DMS 273 (cell line): ENCODE results near the gene BANK1.

ENCODE experiments used
- DNase-seq: peaks from one replicate; lab custom pipeline; 2025; ENCODE audit not compliant: unreplicated experiment; lab: John Stamatoyannopoulos, UW

BANK1 gene

DNA sequence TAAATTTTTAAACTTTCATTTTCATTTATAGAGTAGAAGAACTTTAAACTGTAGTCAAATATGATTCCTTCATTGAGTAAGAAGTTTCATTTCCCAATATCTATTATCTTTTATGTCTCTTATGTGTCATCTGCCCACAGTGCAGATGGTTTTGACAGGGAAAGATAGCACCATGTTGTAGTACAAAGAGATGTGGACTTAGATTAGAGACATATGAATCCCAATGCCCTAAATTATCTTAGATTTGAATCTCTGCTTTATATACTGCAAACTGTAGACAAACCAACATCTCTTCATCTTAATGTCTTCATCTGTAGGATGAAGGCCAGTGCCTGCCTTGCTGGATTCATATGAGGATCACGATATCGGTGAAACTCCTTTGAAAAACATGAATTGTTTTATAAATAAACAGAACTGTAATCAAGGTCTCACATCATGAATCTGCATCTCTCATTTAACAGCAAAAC lies 217.5 kb downstream of the BANK1 start:
- peak; percentile 21 for DNase-seq

DNA sequence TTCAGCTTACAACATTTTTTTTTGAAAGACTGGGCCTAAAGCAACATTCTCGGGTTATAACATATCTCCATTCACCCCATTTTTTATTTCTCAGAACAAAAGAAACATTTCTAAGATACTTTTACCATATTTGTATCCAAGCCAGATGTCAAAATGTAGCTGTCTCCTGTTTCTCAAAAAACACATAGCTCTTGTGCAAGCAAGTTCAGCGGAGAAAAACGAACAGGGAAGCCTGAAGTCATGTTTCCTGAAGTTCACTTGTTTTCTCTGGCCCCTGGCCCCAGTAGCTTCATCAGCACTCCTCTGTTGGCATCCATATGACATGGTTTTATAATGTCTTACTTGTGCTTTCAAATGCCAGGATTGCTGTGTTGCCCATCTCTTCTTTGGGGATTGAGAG lies 218.2 kb downstream of the BANK1 start:
- DNase-seq: no peak

DNA sequence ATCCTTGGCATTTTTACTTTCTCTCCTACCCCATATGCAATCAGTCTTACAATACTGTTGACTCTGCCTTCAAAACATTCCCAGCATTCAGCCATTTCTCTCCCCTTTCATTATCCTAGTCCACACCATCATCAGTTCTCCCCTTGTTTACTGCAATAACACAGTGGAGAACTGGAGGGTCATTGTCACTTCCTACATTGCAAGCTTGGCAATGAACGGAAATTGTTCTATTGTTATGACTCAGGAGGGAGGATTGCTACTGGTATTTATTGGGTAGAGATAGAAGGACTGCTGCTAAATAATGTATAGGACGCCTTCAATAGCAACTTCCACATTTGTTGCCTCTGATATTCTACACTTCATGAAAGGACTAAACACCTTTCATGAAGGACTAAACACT lies 231.8 kb downstream of the BANK1 start:
- no peak for DNase-seq

- DNase-seq: peak; percentile 18
Observed at GRCh38 chr4:102027961-102028360, 237.4 kb downstream of the BANK1 start.

DNA sequence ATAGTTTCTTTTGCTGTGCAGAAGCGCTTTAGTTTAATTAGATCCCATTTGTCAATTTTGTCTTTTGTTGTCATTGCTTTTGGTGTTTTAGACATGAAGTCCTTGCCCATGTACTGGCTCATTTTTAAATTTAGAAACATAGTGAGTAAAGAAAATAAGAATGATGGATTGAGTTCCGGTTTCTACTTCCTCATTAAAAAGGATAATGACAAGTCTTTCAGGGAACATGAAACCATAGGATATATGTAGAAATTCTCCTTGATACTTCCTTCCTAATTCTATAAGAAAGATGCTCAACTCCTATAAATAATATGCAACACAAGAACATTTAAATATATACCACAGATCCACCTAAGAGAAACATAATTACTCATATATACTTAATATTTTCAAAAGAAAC lies 240.9 kb downstream of the BANK1 start:
- no peak for DNase-seq

DNA sequence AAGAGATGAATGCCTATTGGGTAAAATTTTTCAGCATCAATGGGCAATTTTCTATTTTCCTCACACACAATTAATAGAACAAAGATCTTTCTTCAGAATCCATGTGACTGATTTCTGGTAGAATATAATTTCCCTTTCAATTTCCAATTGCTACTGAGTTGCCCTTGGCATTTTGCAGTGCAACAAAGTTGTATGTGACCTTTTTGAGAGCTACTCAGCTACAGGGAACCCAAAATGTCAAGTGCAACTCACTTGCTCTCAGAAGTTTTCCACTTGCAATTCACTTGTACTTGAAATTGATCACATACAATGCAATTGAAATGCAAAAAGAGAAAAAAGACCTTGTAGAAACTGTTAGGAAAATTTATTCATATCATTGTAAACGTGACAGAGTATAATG lies 245.5 kb downstream of the BANK1 start:
- no peak for DNase-seq

- peak; percentile 87 for DNase-seq
Observed at GRCh38 chr4:102036619-102037376, 246.3 kb downstream of the BANK1 start.

GRCh38 chr4:102037566-102037965 lies 247.0 kb downstream of the BANK1 start:
- DNase-seq: peak; percentile 22

- DNase-seq: no peak
Observed at GRCh38 chr4:102042871-102043802, 252.6 kb downstream of the BANK1 start.

DNA sequence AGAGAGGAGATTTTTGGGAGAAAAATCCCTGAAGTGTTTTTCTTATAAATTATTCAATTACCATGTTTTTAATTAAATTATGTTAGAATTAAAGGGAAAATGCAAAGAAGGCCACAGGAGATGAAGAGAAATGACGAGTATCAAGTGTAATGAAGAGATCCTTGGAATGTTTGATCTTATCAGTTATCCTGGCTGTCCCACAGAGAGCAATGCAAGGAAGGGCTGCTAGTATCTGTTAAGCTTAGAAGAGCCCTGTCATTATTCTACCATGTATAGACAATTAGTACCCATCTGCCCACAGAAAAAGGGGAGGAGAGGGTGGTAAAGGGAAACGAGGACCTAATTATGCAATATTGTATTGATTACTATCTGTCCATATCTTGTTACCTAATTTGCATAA lies 257.1 kb downstream of the BANK1 start:
- DNase-seq: no peak

DNA sequence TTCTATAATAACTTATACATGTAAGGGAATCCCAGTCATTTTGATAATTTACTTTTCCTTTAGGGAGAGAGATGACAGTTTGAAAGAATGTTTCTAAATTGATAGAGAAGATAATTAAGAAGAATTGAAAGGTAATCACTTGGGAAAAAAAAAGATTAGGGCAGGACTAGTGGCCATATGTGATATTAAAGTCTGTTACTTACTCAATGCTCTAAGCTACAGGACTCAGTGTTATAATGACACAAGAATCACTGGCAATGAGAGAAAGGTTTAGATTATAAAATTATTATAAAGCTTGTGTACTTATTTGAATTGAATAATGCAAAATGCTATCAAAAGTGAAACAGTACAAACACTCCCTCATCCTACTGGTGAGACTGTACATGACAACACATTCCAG lies 265.3 kb downstream of the BANK1 start:
- no peak for DNase-seq

DNA sequence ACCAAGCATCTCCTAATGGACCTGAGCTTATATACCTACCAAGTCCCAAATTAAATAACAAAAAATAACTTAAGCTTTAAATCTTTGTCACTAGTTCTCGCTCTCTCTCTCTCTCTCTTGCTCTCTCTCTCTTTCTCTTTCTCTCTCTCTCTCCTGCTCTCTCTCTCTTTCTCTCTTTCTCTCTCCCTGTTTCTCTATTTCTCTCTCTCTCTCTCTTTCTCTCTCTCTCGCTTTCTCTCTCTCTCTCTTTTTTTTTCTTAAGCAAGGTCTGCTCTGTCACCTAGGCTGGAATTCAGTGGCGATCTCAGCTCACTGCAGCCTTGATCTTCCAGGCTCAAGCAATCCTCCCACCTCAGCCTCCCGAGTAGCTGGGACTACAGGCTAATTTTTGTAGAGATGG lies 266.6 kb downstream of the BANK1 start:
- no peak for DNase-seq

DNA sequence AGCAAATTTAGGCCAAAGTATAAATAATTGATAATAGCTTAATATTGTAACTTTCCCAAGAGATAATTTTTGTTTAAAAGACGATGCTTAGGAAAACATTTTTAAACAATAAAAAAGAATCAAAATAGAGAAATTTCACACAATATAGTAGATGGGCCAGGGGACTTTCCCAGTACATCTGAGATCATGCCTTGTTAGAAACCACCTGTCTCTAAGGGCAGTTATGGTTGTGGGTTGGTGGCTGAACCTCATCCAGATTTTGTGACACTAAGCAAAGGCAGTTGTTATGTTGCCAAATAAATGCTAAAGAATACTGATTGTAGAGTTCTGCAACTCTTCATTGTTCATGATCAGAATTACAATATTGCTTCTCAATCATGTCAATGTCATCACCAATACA lies 270.6 kb downstream of the BANK1 start:
- DNase-seq: no peak

- no peak for DNase-seq
Observed at GRCh38 chr4:102064747-102065442, 274.4 kb downstream of the BANK1 start.

DNA sequence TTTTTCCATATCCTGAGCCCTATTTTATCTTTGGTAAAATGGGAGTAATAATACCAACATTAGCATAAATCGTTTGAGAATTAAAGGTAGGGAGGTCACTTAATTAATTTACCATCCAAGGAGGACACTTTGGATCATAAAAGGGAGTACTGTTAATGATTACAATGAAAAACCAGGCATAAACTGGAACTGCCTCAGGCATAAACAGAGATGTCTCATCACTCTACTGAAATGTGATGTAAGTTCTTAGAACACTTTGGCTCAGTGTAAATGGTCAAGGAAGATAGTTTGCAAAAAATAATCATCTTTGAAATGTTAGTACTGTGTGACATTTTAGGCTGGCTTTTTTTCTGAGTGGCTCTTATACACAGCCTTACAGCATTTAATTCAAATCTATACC lies 286.1 kb downstream of the BANK1 start:
- no peak for DNase-seq

DNA sequence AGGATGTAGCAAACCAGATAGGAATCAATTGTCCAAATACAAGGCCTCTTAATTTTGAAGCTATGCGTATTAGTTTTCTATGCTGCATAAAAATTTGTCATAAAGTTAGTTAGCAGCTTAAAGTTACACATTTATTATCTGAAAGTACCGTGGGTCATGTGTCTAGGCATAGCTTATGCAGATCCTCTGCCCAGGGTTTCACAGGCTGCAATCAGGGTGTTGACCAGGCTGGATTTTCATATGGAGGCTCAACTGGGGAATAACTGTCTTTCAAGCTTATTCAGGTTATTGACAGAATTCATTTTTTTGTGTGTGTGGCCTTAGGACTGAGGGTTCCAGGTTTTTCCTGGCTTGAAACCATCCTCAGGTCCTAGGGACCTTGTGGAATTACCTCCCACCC lies 289.7 kb downstream of the BANK1 start:
- no peak for DNase-seq

DNA sequence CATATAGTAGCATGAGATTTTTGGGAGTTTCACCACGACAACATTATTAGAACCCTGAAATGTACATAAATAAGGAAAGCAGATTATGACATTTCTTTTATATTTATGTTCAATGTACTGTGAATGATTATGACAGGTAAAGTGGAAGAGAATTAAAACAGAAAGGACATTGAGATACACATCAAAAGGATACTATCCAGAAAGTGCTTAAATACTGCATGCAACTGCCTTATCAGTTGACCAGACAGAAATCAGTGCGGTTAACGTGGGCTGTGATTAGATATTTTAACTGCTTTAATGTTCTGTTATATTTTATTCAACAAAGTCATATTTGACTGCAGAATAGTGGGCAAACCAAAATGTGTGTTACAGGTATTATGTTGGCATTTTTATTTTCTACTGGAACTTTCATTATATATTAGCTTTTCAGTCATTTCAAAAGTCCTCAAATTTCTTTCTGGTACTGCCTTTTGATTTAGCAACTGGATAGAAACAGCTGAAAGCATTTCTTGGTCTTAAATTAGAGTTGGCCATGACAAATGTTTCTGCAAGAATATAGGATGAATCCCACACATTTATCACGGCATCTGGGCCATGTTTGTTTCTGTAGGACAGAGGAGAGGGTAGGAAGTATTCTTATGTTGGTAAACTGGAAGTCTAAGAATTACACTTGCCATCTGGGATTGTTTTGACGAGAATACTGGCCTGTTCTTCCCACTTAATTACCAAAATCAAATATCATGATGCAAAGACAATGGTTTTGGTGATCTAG lies 299.5 kb downstream of the BANK1 start:
- DNase-seq: no peak

DNA sequence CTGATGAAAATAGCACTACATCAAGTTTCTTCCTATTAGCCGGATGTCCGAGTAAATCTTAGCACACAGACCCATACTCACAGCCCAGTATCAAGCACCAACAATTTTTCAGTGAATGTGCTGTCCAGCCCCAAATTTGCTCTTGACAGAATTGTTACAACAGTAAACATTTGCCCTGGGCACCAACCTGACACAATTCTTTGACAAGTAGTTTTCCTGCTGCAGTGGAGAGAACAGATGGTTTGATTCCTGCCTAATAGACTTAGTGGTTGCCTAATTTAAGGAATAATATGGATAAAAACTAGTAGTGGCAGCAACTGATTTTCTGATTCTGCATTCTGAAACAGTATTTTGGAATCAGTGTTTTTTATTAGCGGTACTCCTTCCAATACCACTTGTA lies 301.1 kb downstream of the BANK1 start:
- no peak for DNase-seq

DNA sequence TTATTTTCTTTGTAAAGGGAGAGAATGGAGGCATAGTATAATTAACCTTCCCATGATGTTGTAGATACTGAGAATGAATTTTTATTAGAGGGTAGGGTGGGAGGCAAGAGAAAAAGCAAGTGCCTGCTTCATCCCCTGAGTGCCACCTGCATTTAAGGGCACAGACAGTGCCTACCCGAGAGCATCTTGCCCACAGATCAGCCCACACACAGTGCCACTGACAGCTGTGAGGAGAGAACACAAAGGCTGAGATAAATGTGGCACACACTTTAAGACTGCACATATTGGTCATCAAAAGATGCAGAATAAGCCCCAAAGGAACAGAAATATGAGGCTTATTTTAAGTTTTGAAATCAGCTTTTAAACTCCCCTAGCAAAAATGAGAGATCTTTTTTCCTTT lies 304.0 kb downstream of the BANK1 start:
- no peak for DNase-seq

- DNase-seq: no peak
Observed at GRCh38 chr4:102103368-102103767, 312.8 kb downstream of the BANK1 start.

- no peak for DNase-seq
Observed at GRCh38 chr4:102104278-102104677, 313.7 kb downstream of the BANK1 start.
